GM12801 (cell line): ENCODE results near the gene RASSF6.

Experiments used
- CTCF ChIP-seq: IDR thresholded peaks from one replicate; pipeline ENCODE4 v1.5.1; 2011; ENCODE audit warnings: control low read depth; ENCODE audit not compliant: insufficient read length; ENCODE audit errors: extremely low read depth

The RASSF6 gene

GRCh38 chr4:73661646-73662119, 41.4 kb upstream of the RASSF6 start:
- no peak for TF ChIP-seq CTCF

DNA sequence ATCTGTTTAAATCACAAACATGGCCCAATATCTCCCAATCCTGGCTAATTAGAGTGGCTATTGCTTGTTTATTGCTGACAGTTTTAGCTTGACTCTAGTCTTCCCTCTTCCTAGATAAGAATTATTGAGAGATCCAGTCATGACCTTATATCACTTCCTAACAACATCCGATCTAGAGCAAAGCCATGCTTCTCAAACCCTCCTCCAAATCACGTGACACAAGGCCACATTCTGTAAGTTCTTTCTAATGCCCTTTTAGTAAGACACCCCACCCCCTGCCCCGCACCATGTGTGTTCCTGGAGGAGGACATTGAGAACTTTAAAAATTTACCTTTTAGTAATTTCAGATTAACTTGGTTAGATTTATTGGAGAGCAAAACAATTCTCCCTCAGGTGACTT, 40.6 kb upstream of the RASSF6 start:
- TF ChIP-seq CTCF, result no peak

GRCh38 chr4:73653695-73654106, 33.5 kb upstream of the RASSF6 start:
- no peak for TF ChIP-seq CTCF

DNA sequence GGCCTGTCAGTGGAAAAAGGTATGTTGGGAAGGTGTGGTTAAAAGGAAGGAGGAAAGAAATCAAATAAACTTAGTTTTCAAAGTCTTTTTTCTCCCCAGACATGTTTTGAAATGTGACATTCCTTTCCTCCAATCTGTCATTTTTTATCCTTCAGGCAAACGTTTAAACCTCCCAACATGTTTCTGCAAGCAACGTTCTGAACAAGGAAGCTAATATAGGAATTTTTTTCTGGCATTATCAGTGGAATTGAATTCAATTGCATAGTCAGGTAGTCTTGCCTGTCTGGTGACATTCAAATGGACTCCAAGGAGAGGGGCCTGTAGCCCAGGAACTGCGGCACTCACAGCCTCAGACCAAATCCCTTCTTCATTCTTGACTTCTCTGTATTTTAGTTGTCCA, 30.0 kb upstream of the RASSF6 start:
- TF ChIP-seq CTCF, result no peak

- no peak for TF ChIP-seq CTCF
These were observed 28.2 kb upstream of the RASSF6 start for GRCh38 chr4:73648478-73648877.

DNA sequence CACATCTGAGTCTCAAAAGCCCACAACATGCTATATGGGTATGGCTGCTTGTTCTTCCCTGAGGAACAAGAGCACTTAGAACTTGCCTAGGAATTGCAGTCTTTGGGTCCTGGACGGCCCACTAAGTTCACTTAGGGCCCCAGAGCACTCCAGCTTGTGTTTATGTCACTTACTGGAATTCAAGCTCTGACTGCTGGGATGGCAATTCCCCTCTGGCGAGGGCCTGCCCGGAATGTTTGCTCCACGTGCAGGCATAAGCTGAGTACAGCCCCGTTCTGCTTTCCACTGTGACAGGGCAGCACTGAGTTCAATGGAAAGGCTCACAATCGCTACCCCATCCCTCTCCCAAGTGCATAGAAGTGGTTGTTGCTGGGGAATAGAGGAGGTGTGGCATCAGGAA, 25.9 kb upstream of the RASSF6 start:
- TF ChIP-seq CTCF, result no peak

DNA sequence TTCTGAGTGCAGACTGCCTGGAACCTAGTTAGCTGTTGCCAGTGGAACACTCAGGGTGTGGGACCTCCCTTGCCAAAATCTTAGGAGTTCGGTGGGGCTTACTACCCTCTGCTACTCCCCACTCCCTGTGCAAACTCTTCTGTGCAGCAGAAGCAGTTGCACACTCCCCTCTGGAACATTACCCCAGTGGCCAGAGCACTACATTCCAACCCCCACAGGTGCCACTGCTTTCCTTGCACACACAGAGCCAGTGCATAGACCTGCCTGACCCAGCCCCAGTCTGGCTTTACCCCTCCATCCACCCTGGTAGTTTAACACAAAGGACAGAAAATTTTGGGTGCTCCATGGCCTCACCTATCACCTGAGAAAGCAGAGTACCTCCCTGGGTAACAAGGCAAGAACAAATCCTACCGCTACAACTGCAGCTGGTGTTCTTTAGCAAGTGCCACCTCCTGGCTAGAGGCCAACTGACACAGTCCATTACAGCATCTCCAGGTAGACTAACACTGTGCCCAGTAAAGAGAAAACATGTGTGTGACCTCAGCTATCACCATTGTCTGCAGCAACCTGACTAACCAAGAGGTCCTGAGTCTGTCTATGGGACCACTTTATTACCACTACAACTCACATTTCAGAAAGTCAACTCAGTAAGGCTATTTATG, 11.5 kb upstream of the RASSF6 start:
- no peak for TF ChIP-seq CTCF
